ENCODE data around the gene SYT10. TPM values are rescaled to one million over a fixed set of nuclear protein-coding genes. Genes with fewer than 3 reads are reported as not detected.
"Not testable (repeated sequence)": the region's sequence is repeated elsewhere in the genome, so short reads cannot be mapped to it uniquely, and the experiment has no call there.

Gene SYT10
- total RNA-seq = not detected in 2 replicates

DNA sequence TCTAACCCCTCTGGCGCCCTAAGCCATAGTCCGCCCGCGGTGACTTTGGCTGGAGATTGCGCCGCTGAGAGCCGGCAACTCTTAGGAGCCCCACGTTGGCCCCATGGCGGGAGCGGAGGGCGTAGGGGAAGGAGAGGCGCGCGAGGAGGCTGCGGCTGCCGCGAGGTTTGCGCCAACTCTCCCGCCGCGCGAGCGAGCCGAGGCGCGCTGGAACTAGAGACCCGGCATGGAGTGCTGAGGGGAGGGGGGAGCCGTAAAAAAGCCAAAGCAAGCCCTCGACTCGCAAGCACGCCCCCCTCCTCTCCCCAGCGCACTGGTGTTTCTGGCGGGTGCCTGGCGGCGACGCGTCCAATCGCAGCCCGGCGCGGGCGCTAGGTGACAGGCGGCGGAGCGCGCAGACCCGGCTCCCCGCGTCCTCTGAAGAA is at the start of gene SYT10:
Gene SYT10 (minus strand): TSS at position 233 of the 425 bp plus-strand sequence. CDS start 297 bp downstream, outside the sequence.
- no peak for DNase-seq (ENCODE audit: extremely low read depth, low read depth, low spot score)

- no peak for DNase-seq (ENCODE audit: extremely low read depth, low read depth, low spot score)
Measured at GRCh38 chr12:33488036-33488435, 48.4 kb upstream of the SYT10 start.

DNA sequence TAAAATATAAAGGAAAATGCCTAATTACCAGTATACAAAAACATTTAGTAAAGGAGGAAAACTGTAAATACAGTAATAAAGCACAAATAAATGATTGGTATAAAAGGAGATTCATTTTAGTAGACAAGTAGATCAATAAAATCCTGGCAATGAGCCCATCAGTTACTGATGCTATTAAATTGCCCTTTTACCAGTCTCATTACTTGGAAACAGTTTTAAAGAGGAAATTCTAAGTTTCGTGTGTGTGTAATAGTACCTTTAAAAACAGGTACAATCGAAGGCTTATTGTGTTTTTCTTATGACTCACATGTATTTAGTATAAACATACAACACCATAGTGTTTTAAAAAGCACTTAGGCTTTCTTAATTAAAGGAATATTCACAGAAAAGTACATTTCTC is 46.4 kb upstream of the SYT10 start:
- DNase-seq (ENCODE audit: extremely low read depth, low read depth, low spot score) = no peak

DNA sequence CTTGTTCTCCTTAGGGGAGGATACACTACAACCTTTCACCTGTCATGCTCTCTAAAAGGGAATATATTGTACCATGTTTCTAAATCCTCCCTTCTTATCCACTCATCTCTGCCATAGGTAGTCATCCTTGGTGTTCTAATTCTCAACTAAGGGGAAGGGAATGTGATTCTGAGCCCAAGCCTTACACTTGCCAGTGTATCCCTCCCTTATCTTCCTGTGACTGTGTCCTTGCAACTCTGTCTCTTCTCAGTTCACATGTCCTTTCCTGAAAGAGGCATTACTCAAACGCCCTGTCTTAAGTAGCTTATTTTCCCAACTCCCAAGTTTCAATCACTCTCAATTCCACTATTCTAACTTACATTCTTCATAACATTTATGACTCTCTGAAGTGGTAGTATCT is 44.5 kb upstream of the SYT10 start:
- DNase-seq (ENCODE audit: extremely low read depth, low read depth, low spot score) = no peak

DNA sequence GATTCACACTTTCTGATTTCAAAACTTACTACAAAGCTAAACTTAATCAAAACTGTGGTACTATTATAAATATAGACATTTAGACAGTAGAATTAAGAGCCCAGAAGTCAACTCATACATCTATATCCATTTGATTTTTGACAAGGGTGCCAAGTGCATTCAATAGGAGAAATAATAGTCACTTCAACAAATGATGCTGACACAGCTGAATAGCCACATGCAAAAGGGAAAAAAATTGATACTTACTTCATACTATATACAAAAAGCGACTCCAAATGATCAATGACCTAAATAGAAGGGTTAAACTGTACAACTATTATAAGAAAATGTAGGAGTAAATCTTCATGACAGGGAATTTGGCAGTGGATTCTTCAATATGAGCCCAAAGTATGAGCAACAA is 40.7 kb upstream of the SYT10 start:
- no peak for DNase-seq (ENCODE audit: extremely low read depth, low read depth, low spot score)

DNA sequence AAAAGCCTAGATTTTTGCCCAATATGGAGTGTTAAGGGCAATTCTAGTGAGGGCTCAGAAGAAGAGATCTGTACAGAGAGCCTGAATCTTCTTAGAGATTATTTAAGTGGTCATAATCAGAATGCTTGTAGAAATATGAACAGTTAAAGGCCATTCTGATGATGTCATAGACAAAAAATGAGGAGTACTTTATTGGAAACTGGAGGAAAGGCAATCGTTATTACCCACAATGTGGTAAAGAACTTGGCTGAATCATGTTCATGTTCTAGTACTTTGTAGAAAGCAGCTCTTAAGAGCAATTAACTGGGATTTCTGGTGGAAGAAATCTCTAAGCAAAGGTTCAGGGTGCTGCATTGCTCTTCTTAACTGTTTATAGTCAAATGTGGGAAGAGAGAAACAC is 36.4 kb upstream of the SYT10 start:
- no peak for DNase-seq (ENCODE audit: extremely low read depth, low read depth, low spot score)

DNA sequence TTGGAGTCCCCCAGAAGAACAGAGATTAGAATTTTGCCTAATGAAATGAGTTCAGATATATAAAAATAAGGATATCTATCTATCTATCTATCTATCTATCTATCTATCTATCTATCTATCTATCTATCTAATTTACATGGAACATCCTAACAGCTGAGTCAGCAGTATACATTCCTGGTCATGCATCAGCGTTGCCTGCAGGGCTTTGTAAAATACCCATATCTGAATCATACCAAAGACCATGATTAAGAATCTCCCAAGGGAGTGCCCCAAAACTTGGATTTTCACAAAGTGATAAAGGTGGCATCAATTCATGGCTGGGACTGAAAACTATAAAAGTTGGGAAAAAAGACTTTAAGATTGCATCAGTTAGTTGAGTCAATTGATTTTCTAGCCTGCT is 32.7 kb upstream of the SYT10 start:
- DNase-seq (ENCODE audit: extremely low read depth, low read depth, low spot score) = no peak

DNA sequence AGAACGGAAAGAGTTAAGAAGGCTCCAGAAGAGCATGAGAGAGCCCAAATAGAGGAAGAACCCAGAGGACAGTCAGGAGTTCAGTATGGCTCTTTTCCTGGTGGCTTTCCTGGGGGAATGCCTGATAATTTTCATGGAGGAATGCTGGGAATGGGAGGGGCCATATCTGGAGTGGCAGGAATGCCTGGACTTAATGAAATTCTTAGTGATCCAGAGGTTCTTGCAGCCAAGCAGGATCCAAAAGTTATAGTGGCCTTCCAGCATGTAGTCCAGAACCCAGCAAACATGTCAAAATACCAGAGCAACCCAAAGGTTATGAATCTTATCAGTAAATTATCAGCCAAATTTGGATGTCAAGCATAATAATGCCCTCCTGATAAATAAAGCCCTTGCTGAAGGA is 15.5 kb upstream of the SYT10 start:
- DNase-seq (ENCODE audit: extremely low read depth, low read depth, low spot score) = no peak

DNA sequence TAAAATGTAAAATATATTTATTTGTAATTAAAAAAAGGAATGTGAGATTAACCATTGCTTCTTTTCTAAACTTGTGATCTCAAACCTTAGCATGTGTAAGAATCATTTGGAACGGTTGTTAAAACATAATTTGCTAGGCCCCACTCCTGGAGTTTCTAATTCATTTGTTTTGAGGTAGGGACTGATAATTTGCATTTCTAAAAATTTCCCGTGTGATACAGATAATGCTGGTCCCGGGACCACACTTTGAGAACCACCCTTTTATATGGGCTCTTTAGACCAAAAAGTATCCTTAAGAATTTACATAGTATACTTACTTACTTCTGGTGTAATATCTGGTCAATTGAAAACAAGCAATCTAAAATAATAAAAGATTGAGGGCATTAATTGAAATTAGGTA is 10.9 kb upstream of the SYT10 start:
- no peak for DNase-seq (ENCODE audit: extremely low read depth, low read depth, low spot score)

DNA sequence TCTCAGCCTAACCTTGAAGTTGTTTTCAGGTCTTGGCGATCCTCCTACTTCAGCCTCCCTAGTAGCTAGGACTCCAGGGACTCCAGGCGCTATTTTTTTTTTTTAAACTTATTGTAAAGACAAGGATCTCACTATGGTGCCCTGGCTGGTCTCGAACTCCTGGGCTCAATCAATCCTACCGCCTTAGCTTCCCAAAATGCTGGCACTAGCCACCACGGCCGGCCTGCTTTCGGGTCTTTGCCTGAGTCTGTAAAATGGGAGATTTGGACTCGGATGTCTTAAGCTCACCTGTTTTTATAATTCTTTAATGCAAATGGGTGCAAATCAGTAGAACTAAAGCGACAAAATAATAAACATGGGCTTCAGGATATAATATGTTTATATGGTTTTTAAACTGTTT is 858 bp upstream of the SYT10 start:
- no peak for DNase-seq (ENCODE audit: extremely low read depth, low read depth, low spot score)

DNA sequence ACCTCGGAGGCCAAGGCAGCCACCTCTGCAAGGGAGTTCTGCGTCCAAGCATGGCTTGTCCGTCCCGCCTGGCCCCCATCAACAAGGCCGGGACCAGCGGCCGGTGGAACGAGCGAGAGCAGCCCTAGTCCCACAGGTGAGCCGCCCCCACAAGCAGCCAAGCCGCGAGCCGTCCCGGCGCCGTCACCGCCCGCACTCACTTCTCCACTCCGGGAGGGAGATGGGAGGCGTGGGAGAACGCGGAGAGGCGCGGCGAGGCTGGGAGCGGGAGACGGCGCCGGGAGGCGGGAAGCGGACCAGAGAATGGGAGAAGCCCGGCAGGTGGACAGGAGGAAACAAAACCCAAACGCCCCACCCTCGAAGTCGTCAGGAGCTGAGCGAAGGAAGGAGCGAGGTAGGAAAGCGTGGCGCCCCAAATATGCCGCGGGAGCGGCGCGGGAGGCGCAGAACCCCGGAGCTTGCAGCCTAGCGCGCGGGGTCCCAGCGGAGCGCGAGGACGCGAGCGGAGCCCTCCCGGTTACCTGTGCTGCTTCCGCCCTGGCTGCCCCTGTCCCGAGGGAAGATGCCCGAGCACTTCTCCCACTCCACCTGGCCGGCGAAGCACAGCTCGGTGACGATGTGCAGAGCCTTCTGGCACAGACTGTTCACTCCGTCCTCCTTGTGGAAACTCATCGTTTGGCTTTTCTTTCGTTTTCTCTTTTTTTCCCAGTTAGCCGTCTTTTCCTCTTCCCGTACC is 600 bp downstream of the SYT10 start:
- DNase-seq (ENCODE audit: extremely low read depth, low read depth, low spot score) = no peak

GRCh38 chr12:33438025-33438772 is 1.4 kb downstream of the SYT10 start:
- DNase-seq (ENCODE audit: extremely low read depth, low read depth, low spot score) = no peak

DNA sequence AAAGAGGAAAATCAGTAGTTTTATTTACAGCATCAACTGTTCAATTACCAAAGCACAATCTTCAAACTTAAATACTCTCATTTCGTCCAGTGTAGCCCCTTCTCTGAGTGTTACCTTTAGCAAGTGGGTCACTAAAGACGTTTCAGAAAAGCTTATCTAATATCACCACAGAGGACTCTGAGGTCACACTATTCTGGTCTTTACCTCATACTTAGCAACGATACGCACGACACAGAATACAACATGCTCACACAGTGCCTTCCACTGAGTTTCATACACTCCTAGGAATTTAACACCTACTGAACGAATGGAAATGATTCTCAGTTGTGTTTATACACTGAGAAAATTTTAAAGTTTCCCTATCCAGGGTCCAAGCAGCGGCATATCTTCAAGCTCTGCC is 2.0 kb downstream of the SYT10 start:
- no peak for DNase-seq (ENCODE audit: extremely low read depth, low read depth, low spot score)

DNA sequence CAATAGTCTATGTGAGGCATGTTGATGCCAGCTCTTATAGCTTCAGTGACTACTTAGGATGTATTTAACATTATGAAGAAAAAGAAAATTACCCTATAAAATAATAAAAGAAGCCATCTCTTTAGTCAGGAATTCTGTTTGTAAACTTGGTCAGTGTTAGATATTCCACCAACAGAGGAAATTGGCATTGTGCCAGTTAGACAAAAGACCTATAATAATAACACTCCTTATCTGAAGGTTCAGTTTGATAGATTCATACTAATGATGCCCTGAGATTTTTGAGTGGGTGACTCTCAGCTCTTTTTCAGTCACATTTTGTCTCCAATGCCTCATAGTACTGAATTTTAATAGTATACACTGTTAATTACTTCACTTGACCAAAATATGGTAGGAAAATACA is 6.6 kb downstream of the SYT10 start:
- DNase-seq (ENCODE audit: extremely low read depth, low read depth, low spot score) = no peak

- no peak for DNase-seq (ENCODE audit: extremely low read depth, low read depth, low spot score)
Measured at GRCh38 chr12:33431648-33432047, 8.0 kb downstream of the SYT10 start.

- no peak for DNase-seq (ENCODE audit: extremely low read depth, low read depth, low spot score)
Measured at GRCh38 chr12:33429468-33429867, 10.2 kb downstream of the SYT10 start.

DNA sequence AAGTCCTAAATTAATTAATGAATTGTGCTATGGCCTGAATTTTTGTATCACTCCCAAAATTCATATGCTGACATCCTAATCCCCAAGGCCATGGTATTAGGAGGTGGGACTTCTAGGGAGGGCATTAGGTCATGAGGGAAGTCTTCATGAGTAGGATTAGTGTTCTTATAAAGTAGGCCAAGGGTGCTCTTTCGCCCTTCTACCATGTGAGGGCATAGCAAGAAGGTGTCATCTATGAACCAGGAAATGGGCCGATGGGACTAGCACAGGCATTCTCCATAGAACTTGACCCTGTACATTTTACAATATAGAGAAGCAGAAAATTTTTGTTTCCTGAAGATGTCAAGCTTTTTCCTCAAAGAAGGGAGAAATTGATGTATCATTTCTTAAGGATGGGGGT is 12.5 kb downstream of the SYT10 start:
- no peak for DNase-seq (ENCODE audit: extremely low read depth, low read depth, low spot score)

GRCh38 chr12:33423706-33424105 is 15.9 kb downstream of the SYT10 start:
- DNase-seq (ENCODE audit: extremely low read depth, low read depth, low spot score) = no peak

DNA sequence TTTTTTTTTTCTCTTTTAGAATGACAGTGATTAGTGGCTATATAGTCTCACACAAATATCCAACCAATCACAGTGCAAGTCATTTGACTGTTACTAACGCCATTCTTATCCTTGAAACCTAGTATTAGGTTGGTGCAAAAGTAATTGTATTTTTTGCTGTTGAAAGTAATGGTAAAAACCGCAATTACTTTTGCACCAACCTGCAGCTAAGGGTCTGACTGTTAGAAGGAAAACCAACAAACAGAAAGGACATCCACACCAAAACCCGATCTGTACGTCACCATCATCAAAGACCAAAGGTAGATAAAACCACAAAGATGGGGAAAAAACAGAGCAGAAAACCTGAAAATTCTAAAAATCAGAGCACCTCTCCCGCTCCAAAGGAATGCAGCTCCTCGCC is 27.2 kb downstream of the SYT10 start:
- not testable (repeated sequence) for DNase-seq (ENCODE audit: extremely low read depth, low read depth, low spot score)

DNA sequence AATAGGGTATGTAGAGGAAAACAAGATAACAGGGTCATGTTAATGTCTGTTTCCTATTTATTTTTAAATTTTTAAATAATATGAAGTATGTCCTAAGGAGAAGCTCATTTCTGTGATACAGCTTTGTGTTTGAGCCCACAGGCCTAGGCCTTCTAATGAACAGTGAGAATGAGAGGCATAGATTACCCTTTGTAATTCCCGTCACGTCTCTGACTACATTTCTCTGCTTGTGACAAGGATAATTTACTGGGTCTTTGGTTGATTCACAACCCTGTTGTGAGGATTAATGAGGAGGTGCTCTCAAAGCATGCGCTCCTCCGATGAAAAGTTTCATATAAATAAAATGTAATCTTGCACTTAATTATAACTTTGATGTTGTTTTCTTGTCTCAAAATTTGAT is 56.1 kb downstream of the SYT10 start:
- no peak for DNase-seq (ENCODE audit: extremely low read depth, low read depth, low spot score)

- no peak for DNase-seq (ENCODE audit: extremely low read depth, low read depth, low spot score)
Measured at GRCh38 chr12:33376153-33376552, 63.5 kb downstream of the SYT10 start.

DNA sequence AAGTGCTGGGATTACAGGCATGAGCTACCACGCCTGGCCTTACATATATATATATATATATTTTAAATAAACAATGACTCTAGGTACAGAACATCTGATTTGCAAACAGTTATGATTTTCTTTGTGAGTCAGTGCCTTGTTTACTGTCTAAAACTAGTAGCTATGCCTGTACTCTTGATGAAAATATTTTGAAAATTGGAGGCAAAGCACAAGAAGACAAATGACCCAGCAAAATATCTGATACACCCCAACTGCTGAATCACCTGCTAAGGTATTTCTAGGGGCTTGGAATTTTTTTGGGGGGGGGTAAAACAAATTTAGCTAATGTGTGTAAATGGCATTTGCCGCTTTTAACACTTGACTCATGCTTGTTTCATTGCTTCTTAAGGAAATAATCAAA is 69.3 kb downstream of the SYT10 start:
- DNase-seq (ENCODE audit: extremely low read depth, low read depth, low spot score) = no peak
